GM19463 (cell line): Measurements from ENCODE around the gene NDUFV1.

Experiments used
- ATAC-seq: cut with Tn5 transposase; IDR thresholded peaks from one replicate; pipeline ENCODE4 v1.9.1; 2021; ENCODE audit warnings: mild to moderate bottlenecking, moderate library complexity; ENCODE audit not compliant: unreplicated experiment

The NDUFV1 gene

GRCh38 chr11:67638535-67639437 is 32.0 kb downstream of the NDUFV1 start:
- no peak for ATAC-seq

DNA sequence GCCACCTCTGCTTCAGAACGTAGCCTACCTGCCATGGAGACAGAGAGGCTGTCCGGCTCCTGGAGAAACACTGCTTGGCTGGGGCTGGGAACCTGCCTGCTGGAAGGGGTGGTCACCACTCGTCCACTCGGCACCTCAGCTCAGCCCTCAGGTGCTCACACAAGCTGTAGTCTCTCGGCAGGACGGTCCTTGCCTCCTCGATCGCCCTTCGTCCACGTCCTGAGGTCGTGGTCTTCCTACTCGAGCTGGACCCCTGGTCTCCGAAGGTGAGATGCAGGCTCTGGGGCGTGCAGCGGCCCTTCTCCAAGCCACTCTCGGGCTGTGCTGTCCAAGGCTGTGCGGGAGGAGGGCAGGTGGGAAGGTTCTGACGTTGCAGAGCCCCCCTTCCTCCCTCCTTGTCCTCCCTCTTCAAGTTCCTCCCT is 32.7 kb downstream of the NDUFV1 start, which contains the start of gene TBX10:
TBX10 (minus strand) TSS at position 326 of the 422 bp plus-strand sequence; CDS start at position 35, 291 bp downstream.
- no peak for ATAC-seq

GRCh38 chr11:67640021-67640757 is 33.5 kb downstream of the NDUFV1 start:
- no peak for ATAC-seq

DNA sequence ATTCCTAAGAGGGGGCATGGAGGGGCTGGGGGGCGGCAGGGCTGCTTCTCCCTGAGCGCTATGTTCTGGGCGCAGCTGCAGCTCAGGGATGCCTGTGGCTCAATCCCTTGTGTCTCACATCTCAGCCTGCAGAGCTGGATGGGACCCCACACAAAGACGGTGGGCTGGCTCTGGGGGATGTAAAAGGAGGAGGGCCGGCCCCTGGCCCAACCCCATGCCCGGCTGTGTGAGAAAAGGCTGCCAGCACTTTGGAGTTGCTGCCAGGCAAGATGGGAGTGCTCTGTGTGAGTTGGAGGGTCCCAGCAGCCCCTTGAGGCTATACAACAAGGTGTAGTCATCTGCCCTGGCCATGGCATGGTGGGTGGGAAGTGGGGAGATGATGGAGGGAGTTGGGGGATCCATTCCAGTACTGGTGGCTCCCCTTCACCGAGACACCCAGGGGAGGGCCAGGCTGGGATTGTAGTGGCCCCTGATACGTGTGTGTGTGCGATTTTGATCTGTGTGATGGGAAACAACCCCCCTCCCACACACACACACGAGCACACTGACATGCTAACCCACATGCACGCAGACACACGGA is 34.1 kb downstream of the NDUFV1 start:
- no peak for ATAC-seq

- ATAC-seq = no peak
These were observed 34.8 kb downstream of the NDUFV1 start for GRCh38 chr11:67641338-67642172.

GRCh38 chr11:67642173-67643120 is 35.7 kb downstream of the NDUFV1 start:
- no peak for ATAC-seq

DNA sequence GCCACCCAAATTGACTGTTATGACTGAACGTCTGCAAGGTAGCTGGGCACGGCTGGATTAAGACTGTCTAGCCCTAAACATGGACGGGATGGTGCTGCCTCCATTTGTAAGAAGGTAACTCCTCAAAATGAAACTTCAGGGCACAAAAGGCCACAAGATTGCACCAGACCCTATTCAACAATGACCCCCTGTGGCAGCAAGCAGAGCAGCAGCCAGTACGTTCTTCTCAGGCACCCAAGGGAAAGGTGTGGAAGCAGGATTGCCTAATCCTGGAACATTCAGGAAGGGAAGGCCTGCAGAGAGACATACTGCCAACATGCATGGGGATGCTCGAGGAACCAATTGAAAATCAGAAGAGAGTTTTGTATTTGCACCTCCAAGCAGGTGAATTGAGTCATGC is 37.3 kb downstream of the NDUFV1 start:
- no peak for ATAC-seq

DNA sequence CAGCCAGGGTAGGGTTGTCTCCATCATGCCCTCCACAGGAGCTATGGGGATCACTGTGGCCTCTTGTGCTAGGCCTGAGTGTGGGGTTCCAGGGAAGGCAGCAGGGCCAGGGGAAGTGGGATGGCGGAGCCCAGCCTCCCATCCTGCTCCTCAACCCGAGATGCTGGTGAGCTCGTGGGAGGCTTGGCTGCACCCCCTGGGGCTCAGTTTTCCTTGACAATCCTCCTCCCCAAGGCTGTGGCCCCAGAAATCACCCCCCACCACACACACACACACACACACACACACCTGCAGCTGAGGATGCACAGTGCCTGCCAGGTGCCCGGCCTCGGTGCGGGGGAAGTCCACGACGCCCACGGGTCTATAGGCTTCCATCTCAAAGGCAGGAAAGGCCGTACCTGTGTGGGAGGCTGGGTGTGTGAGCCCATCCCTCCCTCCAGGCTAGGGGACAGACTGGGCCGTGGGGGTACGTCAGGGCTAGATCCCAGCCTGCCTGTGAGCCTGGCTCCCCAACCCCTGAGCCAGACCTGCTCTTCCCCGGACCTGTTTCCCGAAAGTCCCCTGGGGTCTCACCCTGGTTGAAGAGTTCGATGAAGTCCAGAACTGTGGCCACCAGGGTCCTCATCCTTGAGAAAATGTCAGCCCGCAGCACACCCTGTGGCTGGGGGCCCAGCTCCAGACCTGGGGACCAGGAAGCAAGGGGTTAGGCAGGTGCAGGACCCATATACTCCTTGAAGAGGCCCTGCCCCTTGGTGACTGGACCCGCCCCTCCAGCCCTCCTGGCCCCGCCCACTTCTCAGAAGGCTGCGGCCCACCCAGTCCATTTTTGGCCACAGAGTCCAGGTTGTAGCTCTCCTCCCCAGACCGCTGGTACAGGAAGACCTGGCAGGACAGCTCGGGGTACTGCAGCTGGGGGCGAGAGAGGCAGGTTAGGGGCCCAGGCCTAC is 38.0 kb downstream of the NDUFV1 start:
- ATAC-seq = no peak

DNA sequence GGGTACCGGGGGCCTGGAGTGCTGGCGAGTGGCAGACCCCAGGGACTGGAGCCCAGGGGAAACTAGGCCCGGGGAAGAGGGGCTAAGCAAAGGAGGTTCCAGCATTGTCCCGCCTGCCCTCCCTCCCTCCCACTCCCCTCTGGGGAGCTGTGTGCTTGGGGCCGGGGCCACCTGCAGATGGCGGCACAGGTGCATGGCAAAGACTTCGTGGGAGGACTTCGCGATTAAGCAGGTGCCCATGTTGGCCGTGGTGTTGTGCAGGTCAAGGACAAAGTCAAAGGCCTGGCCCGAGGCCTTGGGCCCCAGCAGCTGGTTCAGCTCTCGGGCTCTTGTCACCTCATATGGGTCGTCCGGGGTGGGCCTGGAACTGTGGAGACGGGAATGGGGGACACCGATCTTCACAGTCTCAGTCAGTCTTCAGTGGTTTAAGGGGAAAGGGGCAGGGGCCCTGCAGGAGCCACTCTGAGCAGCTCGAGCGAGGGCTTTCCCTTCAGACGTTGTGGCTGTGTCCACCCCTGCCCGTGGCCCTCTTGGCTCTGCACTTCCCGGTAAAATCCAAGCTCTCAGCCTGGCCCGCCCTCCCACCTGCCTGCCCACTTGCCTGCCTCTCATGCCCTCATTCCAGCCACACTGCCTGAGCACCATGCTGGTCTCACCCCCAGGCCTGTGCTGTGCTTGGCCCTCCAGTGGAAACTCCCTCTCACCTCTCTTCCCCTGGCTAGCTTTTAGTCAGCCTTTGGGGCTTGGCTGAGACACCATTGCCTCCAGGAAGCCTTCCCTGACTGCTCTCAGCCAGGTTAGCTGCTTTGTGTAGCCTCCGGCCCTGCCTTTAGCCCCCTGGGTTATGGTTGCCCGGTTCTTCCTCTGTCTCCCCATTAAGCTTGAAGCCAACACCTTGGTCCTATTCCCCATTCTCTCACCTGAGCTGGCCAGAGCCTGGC is 39.1 kb downstream of the NDUFV1 start:
- no peak for ATAC-seq

- no peak for ATAC-seq
These were observed 40.0 kb downstream of the NDUFV1 start for GRCh38 chr11:67646535-67647336.

DNA sequence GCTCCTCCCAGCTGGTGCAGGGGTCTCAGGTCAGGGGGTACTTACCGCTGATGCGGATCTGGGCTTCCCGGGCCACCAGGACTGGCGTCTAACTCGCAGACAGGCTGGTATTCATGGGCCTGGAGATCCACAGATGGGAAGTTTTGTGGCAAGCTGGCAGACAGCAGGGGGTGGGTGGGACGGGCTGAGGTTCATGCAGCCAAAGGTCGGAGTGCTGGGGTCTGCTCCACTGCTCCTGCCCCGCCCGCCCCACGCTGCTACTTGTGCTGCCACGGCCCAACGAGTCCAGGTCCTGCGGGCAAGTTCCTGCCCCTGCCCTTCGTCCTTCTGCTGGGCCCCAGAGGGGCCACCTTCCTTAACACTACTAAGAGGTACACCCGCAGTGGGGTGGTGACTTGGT is 40.7 kb downstream of the NDUFV1 start:
- no peak for ATAC-seq

DNA sequence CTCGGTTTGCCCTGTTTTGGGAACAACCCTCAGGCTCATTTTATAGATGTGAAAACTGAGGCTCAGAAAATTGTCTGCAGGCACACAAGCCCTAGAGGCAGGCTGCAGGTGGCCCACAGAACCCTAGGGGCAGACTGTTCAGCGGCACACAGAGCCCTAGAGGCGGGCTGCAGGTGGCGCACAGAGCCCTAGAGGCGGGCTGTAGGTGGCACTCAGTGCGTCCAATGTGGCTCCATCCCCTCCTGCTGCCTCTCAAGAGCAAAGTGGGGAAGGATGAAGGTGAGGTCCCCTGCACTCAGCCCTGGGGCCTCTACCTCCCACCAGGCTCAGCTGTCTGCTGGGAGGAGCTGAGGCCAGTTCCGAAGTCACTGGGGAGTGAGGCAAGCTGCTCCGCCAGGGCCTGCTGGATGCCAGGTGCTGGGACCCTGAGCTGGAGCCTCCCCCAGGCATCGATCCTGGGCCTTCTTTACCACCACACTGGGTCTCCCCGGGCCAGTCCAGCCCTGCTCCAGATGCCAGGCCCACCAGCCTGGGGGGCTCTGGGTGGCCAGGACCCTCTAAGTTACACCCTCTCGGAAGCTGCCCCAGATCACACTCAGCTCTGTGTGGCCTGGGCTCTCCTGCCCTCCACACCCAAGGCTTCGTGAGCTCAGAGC is 41.5 kb downstream of the NDUFV1 start:
- ATAC-seq = peak; percentile 79

GRCh38 chr11:67648796-67649613 is 42.3 kb downstream of the NDUFV1 start:
- ATAC-seq = no peak

GRCh38 chr11:67649634-67650510 is 43.1 kb downstream of the NDUFV1 start:
- ATAC-seq = no peak
